M059J (cell line): Measurements from ENCODE around the gene SPAG7. TPM values are rescaled to one million over a fixed set of nuclear protein-coding genes. Genes with fewer than 3 reads are reported as not detected.
A peak's percentile ranks its signal among the peaks of the same experiment; 100 is the strongest.

Experiments
- DNase-seq: peaks from one replicate; pipeline ENCODE4 v3.0.0-alpha.2; 2012; ENCODE audit warnings: low read depth
- total RNA-seq: library from RNA; depleted of rRNA; stranded (reverse); fragments of >200 nt; shearing (Covaris generic); gene quantifications from 2 replicates; pipeline ENCODE4 v1.2.3, GENCODE V29; 2014; rRNA removed

Gene SPAG7, protein sequence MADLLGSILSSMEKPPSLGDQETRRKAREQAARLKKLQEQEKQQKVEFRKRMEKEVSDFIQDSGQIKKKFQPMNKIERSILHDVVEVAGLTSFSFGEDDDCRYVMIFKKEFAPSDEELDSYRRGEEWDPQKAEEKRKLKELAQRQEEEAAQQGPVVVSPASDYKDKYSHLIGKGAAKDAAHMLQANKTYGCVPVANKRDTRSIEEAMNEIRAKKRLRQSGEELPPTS
- 30.0 and 38.4 TPM in 2 replicates for total RNA-seq

DNA sequence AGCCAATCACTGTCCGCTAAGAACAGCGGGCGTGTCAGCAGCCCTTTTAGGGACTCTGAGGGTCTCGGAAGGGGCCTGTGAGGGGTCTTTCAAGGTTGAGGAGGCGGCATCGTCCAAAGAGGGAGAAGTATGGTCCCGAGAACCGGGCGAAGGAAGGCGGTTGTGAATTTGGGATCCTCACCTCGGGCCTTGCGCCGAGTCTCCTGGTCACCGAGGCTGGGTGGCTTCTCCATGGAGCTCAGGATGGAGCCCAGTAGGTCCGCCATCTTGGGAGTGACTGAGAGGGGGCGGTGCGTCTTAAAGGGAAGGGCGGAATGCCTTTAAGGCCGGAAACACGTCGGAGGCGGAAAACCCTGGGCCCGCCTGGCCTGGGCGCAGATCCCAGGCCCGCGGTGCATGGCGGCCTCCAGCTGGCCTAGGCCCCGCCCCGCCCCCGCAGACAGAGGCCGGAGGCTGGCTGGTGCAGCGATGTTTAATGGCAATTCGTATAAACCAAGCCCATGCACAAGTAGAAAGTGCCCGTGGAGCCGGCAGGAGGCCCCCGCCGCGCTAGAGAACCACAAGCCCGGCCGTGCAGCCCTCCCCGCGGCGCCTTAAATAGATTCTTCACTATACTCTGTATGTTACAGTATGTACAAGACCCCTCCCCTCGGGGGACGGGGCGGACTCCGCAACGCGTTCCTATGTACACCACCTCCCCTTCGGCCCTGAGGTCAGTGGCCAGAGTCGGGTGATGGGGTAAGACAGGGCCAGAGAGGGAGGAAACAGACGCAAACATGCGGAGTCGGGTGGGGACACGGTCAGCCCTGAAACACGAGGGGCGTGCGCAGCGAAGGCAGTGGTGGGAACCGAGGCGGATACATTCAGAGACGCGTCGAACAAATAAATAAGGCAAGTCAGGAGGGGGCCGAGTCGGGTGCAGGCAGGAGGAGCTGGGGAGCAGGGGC is at the start of gene SPAG7:
SPAG7 (minus strand) TSS at position 279 of the 947 bp plus-strand sequence; CDS start at position 266, 13 bp downstream.
- peak; percentile 89 for DNase-seq

DNA sequence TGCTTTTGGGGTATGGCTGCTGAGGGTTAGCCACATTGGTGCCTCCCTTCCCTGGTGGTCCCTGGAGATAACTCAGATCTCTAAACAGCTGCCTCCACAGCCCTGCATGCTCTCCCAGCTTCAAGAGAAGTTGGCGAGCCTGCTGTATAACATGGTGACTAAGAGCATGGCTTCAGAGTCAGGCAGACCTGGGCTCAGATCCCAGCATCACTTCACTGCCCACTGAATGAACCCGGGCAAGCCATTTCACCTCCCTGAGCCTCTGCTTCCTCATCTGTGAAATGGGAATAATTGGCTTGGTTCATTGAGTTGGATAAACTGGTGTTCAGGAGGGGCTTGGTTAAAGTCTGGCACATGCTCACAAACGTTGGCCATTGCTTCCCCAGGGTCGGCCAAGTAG is 46.7 kb upstream of the SPAG7 start:
- no peak for DNase-seq

DNA sequence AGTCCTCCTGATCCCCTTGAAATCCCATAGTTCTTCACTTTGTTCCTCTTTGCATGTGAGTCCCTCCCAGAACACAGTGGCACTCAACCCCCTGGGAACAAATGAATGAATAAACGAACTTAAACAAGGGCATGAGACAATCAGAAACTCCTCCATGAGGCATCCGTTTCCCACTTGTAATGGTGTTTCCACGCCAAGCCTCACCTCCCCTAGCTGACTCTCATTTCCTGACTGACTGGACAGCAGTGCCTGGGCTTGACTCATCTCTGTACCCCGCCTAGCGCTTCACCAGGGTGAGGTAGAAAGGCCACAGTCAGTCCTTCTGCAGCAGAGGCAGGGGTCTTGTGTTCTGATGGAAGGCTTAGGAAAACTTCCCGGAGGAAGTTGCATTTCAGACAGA is 44.3 kb upstream of the SPAG7 start:
- DNase-seq = peak; percentile 45

DNA sequence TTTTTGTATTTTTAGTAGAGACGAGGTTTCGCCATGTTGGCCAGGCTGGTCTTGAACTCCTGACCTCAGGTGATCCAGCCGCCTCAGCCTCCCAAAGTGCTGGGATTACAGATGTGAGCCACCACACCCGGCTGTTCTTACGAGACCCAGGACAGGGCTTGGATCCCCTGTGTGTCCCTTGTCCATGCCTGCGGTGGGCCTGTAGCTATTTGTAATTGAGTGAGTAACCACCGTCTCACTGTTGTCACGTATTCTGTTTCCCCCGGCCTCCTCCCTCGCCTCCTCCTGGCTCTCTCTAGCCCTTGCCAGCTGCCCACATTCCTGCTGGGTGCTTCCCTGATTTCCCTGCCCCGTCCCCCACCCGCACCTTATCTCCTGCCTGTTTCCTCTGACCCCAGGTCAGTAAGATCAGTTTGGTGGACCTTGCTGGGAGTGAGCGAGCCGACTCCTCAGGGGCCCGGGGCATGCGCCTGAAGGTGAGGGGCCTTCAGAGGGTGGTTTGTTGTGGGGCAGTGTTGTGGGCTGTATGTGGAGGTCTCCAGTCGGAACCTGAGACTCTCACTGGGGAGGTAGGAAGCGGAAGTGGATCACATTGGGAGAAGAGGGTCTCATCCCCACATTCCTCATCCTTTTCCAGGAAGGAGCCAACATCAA is 35.7 kb upstream of the SPAG7 start:
- DNase-seq = no peak

DNA sequence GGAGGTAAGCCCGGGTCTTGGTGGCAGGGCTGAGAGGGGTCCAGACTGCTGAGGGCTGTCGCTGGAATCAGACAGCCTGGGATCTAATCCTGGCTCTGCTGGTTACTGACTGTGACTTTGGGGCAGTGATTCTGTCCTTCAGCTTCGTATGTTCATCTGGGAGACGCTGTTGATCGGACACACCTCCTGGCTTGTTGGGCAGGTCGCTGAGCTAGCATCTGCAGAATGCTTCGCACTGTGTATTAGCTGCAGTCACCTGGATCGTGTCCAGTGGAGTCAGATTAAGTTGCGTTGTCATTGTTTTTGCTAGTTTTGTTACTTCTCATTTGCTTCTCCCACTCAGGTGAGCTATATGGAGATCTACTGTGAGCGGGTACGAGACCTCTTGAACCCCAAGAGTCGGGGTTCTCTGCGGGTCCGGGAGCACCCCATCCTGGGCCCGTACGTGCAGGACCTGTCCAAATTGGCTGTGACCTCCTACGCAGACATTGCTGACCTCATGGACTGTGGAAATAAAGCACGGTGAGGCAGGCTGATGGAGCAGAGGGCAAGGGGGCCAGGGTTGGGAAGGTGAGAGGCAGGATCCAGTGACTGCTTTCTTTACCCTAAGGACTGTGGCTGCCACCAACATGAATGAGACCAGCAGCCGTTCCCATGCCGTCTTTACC is 34.6 kb upstream of the SPAG7 start:
- DNase-seq = no peak

DNA sequence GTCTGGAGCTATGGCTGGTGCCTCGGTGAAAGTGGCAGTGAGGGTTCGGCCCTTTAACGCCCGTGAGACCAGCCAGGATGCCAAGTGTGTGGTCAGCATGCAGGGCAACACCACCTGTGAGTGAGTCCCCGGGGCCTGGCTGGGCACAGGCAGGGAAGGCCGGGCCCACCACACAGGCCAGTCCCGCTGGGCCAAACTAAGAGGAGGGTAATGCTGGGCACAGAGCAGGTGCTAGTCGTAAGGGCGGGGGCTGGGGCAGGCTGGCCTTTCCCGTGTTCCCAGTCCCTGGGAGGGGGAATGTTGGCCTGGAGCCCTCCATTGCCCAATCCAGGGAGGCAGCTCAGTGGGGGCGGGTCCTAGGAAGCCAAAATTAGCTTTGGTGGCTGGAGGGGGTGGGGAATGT is 32.6 kb upstream of the SPAG7 start:
- DNase-seq = no peak

DNA sequence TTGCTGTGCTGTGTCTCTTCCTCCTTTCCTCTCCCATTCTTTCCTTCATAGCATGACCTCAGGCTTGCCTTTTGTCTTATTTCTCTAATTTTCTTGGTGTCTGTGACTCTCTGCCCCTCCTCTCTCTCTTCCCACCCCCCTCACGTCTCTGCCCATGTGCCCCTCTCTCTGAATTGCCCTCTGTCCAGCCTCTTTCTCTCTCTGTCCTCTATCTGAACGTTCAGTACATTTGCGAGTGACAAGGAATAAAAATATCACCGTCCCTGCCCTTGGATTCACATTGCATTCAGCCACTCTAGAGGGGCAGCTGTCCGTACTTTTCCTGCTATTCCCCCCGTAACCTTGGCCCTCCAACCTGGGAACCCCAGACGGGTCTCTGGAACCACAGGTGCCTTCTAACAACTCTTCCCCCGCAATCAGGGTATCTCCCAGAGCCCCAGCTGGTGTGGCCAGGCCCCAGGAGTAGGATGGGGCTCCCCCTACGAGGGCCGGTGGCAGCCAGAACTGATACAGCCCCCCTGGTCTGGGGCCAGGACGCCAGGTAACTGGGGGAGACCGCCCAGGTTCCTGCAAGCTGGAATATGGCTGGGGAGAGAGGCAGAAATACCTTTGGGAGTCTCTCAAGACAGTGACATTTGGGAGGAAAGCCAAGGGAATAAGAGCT is 31.9 kb upstream of the SPAG7 start:
- DNase-seq = no peak

DNA sequence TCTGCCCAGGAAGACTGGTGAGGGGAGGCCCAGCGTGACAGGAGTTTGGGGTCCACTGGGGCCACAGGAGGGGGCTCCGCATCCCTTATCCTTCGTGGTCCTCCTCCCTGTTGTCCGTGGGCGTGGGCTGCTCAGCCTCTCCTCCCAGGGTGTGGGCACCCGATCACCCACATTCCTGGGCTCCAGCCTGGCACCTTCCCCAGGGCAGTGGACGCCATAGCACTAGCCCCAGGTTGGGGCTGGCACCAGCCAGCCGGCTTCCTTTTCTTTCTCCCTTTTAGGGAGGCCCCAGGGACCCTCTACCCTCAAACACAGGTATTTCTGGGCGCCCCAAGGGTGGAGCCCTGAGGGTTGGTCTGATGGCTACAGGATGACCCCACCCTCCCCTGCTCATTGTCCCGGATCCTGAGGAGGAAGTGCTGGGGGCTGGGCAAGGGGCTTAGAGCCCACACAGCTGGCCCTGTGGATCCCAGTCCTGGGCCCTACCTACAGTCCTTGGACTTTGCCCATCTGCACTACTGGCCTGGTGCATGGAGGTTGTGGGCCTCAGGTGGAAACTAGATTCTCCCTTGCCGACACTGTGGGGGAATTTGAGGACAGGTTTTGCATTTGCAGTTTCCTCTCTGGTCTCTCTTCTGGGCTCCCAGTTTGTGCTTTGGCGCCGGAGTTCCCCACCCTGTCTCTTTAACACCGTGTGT is 31.3 kb upstream of the SPAG7 start:
- DNase-seq = no peak

DNA sequence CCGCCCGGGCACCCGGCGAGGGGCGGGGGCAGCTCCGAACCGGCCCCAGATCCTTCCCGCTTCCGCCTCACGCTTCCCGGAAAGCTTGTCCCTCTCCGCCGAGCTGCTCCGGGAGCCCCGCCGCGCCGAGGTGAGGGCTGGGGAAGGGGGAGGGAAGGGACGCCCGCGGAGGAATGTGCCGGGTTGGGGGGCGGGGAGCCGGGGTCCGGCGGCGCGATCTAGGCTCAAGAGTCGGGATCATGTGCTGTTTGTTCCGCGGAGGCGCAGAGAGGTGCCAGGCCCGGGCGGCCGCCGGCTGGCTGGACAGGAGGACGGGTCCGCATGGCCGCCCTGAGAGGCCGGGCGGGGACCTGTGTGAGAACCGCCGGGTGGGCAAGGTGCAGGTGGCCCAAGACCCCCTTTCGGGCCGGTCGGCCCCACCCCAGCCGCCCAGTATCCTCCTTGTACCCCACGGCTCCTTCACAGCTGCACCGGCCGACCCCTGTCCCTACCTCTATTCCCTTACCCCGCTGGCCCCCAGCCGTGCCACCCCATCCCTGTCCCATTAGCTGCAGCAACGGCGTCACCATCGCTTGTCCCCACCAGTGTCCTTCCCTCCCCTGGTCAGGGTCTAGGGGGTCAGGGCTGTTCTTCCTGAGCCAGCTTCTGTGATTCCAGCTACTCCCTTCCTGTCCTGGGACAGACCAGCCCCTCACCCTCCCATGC is 30.6 kb upstream of the SPAG7 start:
- DNase-seq = no peak

DNA sequence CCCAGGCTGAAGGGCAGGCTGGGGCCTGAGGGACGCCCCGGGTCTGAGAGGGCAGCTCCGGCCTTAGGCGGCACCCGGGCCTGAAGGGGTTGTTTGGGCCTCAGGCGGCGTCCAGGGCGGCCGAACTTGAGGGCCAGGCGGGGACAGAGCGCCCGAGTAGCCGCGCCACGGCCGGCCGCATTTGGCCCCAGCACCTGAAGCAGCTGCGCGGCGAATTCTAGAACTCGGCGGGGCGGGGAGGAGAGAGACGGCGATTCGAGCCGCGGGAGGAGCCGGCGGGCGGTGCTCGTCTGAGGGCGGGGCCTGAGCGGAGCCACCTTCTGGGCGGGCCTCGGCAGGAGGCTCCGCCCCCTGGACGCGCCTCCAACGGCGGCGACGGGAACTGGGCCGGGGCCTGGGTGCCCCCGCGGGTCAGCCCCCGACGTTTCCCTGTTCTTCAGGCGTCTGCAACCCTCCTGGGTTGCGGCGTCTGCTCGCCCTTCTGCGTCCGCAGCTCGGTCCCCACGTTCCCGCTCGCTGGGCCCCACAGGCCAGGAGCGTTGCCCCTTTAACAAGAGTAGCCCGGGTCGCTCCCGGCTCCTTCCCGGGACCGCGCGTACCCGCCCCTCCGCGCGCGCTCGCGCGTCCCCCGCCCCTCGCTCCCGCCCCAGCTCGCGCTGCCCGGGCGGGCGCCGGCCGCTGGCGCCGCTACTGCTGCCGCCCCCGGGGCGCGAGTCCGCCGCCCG is 29.8 kb upstream of the SPAG7 start, which contains the start of the genes INCA1 and KIF1C:
INCA1 (minus strand) TSS at position 221 of the 725 bp plus-strand sequence. CDS start 3,085 bp downstream, outside the sequence.
KIF1C (plus strand) TSS at position 649 of the 725 bp plus-strand sequence. CDS start 2,297 bp downstream, outside the sequence.
- DNase-seq = peak; percentile 81

DNA sequence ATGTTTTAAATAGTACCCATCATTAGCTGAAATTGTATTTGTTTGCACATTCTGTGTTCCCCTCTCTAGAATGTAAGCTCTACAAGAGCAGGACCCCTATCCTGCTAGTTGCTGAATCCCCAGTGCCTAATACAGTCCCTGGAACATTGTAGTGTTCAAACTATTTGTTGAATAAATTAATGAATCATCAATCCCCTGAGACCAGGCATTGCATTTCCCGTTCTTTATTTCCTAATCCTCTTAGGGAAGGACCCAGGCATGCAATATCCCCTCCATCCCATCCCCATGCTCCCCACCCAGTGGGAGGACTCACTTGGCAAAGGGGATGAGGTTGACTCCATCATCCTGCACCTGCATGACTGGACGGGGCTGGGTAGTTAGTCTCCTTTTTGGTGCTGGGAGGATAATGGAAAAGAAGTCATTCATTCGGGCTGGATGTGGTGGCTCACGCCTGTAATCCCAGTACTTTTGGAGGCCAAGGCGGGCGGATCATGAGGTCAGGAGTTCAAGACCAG is 26.5 kb upstream of the SPAG7 start:
- DNase-seq = no peak

DNA sequence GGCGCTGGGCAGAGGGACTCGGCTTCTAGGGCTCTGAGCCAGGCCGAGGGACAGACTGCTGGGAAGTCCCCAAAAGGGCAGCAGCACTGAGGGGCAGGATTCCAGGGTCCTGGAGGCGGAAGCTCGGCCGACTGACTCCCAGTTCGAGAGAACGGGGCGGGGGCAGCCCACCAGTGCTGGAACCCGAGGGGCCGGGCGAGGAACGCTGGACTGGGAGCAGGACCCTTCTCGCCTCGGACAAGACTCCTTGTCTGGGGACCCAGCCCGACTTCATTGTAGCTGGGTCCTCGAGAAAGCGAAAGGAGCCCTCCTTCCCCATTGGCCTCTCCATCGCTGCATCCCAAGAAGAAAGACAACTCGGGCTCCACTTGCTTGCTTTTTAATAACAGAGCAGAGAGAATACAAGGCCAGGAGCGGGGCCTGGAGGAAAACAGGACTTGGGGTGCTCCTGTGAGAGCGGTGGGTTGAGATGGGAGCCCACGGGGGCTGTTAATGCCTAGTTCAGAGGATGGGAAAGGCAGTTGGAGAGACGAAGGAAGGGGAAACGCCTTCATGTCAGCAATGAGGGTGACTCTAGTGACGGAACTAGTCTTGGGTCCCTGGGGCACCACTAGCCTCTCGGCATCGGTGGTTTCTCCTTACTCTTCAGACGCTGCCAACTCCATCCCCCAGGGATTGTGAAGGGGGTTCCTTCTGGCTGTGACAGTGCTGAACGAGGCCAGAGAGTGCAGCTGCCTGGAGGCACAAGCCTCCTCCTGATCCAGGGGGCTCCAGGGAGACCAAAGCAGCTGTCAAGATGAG is 20.4 kb upstream of the SPAG7 start:
- no peak for DNase-seq

DNA sequence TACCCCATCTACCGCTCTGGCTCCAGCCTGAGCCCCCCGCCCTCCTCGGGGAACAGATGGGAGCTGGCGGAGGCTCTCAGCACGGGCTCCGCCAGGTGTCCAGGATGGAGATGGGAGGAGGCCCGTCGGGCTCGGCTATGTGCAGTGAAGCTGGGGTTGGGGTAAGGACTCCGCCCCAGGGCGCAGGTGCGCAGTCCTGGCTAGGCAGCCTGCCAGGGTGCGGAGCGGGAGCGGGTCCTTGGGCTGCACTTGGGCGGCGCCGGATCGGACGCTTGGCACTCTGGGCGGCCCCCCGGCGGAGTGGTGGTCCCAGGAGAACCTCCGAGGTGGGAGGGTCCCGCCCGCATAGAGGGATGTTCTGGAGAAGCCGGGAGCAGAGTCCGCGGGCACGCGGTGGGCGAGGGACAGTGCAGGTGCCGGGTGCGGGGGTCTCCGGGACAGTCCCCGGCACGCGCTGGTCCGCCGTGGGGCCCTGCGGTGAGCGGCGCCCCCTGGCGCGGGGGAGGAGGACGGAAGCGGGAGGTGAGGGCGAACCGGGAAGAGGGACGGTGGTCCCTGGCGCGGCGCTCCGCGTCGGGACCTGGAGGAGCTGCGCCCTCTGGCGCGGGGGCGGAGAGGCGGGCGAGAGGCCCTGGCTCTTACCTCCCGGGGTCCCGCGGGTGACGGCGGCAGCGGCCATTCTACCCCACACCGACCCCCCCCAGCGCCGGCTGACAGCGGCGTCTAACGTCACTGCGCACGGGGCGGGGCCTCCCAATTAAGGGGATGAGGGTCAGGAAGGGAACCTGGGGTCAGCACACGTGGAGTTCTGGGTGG is 19.5 kb upstream of the SPAG7 start, which contains the start of gene CAMTA2:
CAMTA2 (minus strand) TSS at position 725 of the 816 bp plus-strand sequence. CDS start 1,453 bp downstream, outside the sequence.
- DNase-seq = peak; percentile 71

DNA sequence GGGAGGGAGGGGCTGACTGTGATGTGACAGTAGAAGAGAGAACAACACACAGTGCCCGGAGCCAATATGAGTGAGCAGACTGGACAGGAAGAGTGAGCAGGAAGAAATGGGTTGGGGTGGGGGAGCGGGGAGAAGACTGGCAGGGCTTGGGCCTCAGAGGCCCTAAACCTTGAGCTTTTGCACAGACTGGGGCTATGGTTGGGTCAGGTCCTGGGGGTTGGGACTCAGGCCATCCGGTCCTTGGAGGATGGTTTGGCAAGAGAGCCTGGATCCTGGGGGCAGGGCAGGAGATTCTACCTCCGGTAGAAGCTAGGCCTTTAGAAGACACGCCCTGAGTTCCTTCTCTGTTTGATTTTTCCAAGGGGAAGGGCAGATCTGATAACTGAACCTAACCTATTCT is 18.8 kb upstream of the SPAG7 start:
- DNase-seq = no peak

DNA sequence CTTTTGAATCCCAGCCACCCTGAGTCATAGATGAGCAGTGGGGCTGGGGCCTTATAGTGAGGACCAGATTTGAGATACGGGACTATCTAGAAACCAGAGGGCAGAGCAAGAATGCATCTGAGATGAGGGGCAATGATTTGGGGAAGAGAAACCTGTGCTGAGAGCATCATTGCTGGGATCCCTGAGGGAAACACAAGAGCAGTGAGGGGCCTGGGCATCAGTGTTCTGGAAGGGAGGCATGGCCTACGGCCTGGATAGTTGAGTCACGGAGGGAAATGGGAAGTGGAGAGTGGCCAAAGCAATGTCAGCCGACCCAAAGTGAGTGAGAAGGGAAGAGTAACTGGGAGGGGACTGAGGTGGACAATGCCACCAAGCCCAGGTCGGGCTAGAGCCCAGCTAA is 14.7 kb upstream of the SPAG7 start:
- DNase-seq = no peak

DNA sequence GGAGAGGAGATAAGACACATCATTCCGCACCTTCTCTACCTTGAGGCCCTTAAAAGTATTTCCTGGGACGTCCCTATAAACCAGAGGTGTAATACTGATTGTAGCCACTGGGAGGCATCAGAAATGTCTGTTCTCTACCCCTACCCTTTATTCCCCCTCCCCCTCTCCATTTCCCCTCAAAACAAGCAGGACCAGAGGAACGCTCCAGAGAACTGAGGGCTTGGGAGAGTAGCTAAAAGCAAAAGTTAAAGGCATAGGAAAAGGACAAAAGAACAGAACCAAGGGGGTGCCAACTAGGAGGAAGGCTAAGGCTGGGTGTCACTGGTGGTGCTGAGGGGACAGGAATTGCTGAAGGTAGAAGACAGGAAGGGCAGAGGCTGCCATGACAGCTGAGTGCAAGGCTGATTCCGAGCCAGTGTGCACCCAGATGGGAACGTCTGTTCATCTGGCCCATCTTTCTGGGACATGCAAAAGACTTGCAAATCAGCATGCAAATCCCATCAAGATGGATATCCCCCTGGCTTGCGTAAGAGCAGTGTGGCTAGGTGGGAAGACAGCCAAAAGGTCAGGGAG is 13.1 kb upstream of the SPAG7 start:
- DNase-seq = peak; percentile 32

DNA sequence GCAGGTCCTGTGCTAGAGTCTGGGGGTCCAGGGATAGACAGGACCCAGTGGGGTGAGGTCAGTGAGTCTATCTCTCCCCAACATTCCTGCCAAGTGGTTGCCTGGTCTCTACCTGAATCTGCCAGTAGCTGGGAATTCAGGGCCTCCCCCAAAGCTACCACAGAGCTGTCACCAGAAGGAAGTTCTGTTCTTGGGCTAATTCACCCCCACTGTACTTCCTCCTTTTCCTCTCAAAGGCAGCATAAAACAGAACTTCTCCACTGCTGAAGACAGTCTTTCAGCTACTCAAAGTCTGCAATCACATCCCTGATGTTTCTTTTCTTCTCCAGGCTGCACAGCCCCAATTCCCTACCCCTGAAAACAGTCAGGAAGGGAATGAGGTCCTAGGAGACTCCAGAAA is 11.1 kb upstream of the SPAG7 start:
- no peak for DNase-seq
